DMS 273 (cell line): ENCODE results near the gene LGR6.

Source experiments
- DNase-seq: peaks from one replicate; lab custom pipeline; 2025; ENCODE audit not compliant: unreplicated experiment; lab: John Stamatoyannopoulos, UW

The LGR6 gene

DNA sequence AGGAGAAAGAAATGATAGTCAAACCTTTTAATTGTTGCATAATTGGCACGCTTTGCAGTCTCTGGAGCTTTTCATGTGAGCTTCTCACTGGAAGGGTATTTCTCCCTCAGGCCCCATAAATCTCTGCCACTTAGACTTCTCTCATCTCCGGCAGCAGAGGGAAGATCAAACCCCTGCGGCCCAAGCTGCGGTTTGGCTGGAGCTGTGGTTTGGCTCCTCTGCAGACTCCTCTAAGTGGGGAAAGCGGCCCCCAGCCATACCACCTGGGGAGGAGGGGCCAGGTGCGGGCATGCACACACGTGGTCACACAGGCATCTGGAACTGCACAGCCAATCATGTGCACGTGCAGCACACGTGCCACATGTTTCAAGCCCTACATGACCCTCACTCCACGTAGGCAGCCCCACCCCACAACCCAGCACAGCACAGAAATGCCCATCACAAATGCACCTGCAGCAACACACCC lies 89.8 kb downstream of the LGR6 start:
- peak; percentile 74 for DNase-seq

DNA sequence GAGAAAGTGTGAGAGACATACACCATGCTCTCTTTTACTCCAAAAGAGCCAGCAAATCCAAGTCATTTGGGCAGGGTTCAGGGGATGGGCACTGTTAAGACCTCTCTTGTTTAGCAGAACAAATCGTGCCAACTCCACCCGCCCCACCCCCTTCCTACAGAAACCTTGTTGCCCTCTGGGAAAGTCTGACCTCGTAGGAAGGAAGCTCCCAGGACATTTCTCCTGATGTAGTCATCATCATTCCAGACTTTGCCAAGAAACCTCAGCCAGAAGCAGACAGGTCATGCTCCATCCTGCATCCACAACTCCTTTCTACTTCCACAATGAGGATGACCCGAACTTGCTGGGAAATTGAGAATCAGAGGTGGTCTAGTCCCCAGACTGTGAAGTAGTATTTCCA lies 90.4 kb downstream of the LGR6 start:
- no peak for DNase-seq

DNA sequence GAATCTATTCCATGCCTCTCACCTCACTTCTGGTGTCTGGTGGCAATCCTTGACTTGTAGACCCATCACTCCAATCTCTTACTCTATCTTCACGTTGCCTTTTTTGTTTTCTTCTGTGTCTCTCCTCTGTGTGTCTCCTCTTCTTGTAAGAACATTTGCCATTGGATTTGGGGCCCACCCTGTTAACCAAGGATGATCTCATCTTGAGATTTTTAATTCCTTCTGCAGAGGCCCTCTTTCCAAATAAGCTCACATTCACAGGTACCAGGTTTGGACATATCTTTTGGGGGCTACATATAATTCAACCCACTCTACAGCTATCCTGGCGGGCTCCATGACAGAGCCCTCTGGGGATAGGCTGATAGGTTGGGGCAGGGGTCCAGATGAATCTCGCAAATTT lies 92.3 kb downstream of the LGR6 start:
- no peak for DNase-seq

DNA sequence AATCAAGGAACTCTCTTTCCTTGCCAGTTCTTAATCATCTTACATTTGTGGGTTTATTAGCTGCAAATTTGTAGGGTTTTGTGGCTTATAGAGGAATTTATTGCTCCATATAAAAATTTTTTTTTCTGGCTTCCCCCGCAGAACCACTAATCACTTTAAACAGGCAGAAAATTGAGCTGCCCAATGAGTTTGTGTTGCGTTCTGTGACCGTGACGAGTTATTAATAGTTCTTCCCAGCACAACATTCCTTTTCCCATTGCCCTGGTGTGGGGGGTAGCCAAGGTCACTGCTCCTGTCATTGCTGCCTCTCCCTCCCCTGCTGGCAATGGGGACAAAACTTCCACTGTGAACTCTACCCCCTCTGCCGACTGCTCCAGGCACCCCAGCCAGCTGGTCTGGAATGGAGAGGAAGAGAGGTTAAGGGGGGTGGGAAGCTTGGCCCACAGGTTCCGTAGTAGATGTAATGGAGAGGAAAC lies 93.1 kb downstream of the LGR6 start:
- peak; percentile 19 for DNase-seq

DNA sequence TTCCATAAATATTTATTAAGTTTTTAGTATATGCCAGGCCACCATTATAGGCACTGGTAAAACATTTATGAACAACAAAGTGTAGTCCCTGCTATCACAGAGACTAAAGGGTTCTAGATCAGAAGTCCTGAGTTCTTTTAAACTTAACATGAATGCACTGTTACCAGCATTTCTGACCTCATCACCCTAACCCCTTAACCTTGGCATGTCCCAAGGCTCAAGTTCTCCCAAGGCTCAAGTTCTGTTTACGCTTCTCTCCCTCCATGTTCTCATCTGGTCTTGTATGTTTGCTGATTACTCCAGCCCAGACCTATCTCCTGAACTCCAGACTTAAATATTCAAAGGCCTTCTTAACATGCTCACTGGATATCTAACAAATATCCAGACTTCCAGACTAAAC lies 93.6 kb downstream of the LGR6 start:
- DNase-seq: no peak

DNA sequence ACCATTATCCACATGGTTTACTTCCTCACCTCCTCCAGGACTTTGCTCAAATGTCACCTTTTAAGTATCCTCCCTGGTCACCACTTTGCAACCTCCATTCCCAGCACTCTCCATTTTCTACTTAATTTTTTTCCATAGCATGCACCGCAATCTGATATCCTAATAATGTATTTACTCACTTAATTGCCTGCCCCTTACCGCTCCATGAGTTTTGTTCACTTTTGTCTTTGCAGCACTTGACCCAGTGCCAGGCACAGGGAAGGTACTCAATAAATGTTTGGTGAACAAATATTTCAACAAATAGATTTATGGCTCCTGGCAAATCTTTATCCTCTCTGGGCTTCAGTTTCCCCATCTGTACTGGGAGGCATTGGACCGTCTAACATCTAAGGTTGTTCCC lies 94.6 kb downstream of the LGR6 start:
- no peak for DNase-seq

DNA sequence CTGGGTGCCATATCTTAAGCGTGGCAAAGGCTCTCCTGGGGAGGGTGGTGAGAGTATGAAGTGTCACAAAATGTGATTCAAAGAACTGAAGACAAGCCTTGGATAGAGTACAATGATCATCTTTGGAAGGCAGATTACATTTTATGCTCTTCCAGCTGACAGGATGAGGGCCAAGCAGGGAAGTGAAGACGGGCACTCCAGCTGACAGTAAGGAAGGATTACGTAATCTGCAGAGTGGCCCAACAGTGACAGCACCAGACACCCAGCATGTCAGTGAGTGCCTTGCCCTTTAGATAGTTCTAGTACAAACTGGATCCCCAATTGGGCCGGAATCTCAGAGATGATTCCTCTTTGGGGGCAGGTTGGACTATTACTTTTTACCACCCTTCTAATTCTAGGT lies 95.4 kb downstream of the LGR6 start:
- DNase-seq: no peak

DNA sequence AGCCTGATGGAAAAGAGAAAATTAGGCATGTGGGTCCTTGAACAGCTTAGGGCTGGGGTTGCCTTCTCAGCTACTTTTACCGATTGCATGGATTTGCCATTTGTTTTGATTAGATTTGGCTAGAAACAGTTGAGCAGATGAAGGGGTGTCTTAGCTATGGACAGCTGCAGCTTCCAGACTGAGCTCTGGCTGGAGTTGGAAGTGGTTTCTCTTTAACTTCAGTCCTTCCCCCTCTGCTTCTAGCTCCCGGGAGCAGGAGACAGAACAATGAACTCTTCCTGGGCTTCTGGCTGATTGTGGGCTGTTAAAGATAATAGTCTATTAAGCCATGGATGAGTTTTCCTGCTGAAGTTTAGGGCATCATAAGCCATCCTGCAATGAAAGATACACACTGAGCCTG lies 97.4 kb downstream of the LGR6 start:
- DNase-seq: peak; percentile 25

DNA sequence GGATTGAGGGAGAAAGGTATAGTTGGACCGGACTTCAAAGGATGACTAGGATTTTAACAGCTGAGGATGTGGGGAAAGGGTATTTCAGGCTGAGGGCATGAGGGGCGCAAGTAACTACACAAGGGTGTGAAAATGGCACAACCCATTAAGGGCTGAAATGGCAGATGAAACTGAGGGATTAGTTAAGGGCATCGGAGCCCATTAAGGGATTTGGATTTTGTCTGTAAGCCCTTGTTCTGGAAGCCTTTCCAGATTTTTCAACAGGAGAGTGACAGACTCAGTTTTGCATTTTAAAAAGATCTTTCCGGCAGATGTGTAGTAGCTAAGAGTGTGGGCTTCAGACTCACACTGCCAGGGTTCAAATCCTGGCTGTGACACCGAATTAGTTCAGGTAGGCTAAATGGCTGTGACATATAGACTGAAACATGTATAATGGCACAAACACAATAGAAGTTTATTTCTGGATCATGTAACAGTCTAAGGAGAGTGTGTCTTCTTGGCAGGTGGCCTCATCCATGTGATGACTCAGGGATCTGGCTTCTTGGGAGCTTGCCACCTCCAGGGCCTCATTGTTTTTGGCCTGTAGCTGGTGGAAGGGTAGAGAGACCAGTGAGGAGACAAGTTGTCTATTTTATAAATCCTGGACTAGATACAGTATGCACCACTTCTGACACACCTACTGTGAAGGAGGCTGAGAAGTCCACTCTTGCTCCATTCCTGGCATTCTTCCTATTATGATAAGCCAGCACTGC lies 98.5 kb downstream of the LGR6 start:
- DNase-seq: peak; percentile 71

DNA sequence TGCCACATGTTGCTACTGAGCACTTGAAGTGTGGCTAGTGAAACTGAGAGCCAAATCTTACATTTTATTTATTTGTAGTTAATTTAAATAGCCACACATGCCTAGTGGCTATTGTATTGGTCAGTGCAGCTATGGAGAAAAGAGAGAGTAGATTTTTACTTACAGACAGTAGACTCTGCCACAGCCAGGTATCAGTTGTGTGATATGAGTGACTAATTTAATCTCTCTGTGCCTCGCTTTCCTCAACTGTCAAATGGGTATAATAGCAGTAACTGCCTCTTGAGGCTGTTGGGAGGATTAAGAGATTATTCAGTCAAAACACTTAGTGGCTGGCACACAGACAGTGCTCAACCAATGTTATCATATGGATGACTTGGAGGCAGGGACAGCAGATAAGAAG lies 99.2 kb downstream of the LGR6 start:
- DNase-seq: no peak

DNA sequence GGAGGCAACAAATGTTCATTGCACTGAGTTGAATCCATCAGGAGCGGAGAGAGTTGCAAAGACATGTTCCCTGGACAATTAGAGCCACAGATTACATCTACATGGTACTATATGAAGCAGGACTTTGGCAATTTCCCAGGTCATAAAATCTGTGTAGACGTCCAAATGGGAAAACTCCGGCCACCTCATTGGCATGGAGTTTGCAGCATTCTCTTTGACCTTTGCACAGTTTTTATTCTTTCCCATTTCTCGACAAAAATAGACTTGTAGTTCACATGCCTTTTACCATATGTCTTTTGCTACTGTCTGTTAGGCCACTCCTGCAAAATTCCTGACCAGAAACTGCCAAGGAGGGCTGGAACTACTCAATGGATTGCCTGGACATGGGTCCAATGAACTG lies 100.0 kb downstream of the LGR6 start:
- DNase-seq: no peak

DNA sequence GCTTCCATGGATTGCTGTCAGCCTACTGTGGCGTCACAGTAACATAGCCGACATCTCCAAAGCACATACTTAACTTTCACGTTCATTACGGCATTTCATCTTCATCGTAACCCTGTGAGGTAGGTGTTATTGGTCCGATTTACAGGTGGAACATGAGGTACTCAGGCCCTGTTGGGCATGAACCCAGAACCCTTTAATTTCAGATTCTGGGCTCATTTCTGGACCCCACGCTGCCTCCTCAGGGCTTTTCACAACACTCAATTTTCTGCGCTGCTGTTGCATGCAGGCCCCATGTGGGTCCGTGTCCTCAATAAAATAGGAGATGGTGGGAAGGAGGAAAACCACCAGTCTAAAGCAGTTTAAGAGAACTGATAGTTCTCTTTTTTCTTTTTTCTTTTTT lies 108.6 kb downstream of the LGR6 start:
- no peak for DNase-seq

DNA sequence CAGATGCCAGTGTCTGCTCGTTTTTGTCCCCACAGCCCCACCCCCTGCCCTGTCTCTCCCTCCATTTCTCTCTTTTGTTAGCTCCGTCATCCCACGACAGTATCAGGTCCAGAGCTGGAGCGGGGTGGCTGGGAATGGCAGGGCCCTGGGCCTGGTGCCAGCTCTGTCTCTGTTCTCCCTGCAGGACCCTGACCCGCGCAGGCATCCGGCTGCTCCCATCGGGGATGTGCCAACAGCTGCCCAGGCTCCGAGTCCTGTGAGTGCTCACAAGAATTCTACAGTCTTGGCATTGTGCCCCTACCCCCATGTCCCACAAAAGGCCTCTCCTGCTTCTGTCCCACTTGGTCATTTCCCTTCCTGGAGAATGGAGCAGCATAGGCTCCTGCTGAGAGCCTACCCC lies 110.8 kb downstream of the LGR6 start:
- DNase-seq: peak; percentile 32

DNA sequence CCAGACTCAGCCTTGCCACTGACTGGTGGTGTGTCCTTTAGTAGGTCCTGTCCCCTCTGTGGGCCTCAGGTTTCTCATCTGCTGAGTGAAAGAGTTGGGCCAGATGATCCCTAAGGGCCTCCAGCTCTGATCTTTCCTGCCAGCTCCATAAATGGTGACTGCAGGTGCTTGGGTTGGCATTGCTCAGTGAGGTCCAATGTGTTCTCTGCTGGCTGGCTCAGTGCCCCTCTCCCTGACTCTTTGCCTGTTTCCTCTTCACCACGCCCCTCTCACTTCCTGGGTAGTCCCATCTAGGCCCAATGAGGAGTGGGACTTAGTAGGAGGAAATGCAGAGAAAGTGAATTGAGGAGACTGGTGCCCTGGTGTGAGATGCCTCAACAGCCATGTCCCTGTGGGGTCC lies 111.6 kb downstream of the LGR6 start:
- DNase-seq: no peak

DNA sequence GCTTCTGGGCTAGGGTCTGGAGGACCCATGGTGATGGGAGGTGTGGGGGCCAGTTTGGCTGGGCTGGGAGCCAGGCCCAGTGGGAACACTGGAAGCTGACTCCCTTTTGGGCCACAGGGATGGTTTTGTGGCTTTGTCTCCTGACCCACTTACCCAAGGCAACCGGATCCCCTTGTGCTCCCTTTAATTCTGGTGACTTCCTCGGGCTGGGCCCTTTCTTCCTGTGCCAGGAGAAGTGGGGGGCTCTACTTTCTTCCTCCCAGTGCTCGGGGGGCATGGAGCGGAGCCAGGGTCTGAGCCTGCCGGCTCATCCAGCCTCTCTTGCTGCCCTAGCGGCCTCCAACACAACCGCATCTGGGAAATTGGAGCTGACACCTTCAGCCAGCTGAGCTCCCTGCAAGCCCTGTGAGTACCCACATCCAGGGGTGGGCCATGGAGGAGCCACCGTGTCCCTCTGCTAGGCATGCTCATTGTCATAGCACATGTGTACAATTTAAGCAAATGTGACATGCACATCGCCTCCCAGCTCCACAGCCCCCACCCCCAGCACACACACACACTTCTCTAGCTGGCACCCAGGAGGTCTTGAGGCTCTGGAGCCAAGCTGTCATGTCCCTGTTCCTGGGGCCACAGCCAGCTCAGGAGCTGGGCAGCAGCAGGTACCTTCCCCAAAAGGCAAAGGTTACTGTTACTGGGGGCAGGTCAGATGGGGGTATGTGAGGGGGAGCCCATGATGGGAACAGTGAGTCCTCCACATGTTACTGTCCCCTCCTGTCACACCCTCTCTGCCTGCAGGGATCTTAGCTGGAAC lies 113.1 kb downstream of the LGR6 start:
- no peak for DNase-seq

DNA sequence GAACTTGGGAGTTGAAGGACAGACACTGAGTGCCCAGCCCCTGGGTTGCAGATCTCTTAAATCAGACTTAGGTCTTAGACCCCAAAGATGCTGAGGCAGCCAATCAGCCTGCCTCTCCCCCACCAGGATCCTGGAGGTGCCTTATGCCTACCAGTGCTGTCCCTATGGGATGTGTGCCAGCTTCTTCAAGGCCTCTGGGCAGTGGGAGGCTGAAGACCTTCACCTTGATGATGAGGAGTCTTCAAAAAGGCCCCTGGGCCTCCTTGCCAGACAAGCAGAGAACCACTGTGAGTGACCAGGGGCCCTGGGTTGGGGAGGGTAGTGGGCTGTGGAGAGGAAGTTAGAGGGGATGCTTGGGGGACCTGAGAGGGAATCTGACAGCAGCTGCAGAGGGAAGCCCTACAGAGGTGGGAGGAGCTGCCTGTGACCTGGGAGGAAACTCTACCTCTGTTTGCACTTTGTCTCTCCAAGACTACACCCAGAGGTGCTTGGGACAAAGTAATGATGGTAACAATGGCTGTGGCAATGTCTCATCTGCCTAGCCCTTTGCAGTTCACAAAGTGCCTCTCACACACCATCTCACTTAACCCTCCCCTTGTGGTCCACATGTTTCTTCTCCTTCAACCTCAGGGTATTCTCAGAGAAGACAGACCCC lies 116.6 kb downstream of the LGR6 start:
- no peak for DNase-seq

DNA sequence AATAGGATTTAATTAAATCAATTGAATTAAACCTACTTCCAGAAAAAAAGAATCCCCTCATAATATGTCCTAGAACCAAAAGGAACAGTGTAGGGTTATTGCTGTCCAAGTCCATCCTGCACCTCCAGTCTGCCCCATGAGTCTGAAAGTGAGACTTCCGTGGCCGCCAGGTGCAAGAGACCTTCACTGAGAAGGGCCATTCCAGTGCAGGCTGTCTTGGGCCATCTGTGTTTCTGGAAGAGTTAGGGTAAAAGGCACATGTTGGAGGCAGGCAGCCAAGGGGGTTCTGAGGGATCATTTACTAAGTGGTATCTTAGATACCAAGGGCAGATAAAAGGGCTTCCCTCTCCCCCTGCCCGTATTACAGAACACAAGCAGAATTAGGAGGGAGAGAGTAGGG lies 117.1 kb downstream of the LGR6 start:
- peak; percentile 70 for DNase-seq

DNA sequence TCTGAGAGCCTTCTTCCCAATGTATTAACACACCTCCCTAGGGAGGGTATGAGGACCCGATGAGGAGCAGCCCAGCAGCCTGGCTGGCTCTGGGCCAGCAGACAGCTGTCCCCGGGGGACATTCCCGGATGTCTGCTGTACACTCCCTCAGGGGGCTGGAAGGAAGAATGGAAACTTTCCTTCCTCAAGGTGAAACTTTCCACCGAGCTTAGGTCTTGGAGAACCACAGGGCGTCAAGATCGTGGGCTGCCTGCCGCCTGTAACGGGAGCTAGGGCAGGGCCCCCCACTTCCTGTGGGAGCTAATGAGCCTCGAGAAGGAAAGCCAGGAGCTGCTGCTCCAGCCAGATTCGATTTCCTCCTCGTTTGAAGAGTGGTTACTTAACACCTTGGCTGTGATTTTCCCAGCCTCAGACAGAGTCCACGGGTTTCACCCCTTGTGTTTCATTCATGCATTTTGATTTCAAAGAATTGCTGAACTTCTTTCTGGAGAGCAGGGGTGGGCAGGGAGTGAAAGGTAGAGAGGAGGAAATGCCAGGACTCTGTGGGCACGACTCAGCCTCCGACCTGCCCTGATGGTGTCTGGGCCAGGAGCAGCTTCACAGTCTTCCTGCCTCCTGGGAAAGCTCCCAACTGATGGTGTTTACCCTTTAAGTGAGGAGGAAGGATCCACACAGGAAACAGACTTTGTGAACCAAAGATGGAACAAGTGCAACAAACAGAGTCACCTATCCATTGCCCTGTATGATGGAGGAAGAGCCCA lies 118.5 kb downstream of the LGR6 start:
- peak; percentile 58 for DNase-seq

DNA sequence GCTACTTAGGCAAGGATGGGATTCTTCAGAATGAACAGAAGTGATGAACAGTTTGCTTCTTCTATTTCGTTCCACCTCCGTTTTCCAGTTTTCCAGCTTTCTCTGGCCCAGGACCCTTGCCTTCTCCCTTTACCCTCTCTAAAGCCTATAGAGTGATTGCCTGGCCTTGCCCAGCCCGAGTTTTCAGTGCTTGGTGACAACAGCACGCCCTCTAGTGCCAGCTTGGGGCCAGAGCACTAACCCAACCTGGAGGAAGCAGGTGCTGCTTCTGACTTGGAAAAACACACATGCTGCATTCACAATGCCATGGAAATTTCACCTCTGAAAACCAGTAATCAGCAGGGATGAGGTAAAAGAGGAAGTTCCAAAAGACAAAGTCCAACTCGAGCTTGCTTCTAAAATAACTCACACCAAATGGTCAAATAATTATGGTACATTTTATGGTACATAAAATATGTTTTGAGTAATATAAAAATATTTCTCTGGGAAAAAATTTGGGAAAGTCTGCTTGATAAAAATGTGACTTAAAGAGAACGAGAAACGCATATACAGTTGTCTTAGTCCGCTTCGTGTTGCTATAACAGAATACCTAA lies 122.1 kb downstream of the LGR6 start:
- peak; percentile 91 for DNase-seq

DNA sequence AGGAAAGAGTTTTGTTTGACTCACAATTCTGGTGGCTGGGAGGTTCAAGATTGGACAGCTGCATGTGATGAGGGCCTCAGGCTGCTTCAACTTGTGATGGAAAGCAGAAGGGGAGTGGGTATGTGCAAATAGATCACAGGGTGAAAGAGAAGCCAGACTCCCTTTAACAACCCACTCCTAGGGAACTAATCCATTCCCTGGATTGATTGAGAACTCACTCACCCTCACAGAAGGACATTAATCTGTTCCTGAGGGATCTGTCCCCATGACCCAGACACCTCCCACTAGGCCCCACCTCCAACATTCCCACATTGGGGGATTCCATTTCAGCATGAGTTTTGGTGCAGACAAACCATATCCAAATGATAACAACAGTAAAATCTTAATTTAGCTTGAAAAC lies 122.6 kb downstream of the LGR6 start:
- no peak for DNase-seq
